OCI-LY1 (cell line): Measurements from ENCODE around the gene BNIP2.

ENCODE experiments used
- H2AFZ ChIP-seq: fragments of 200-600 bp; sonication (generic), shearing (Covaris generic); 2 replicates; pipeline ENCODE4 v1.6.0; 2014; ENCODE audit warnings: antibody characterized with exemption, mild to moderate bottlenecking, low read length
- H3F3A ChIP-seq: fragments of 200-600 bp; sonication (generic), shearing (Covaris generic); 2 replicates; pipeline ENCODE4 v1.6.0; 2014; ENCODE audit warnings: mild to moderate bottlenecking, antibody characterized with exemption, low read length, moderate library complexity; ENCODE audit not compliant: insufficient read depth
- H3K27ac ChIP-seq: fragments of 200-600 bp; sonication (generic); 2 replicates; pipeline ENCODE4 v1.5.1; 2014; ENCODE audit warnings: low read length, mixed run types, mild to moderate bottlenecking, low read depth; ENCODE audit not compliant: poor library complexity, severe bottlenecking
- H3K27me3 ChIP-seq: fragments of 200-600 bp; sonication (generic); 2 replicates; pipeline ENCODE4 v1.6.0; 2014; ENCODE audit warnings: antibody characterized with exemption, mild to moderate bottlenecking, low read length, moderate library complexity; ENCODE audit not compliant: insufficient read depth
- H3K36me3 ChIP-seq: fragments of 200-600 bp; sonication (generic); 2 replicates; pipeline ENCODE4 v1.6.1; 2014; ENCODE audit warnings: mild to moderate bottlenecking, antibody characterized with exemption, low read length, moderate library complexity, mixed read lengths; ENCODE audit not compliant: insufficient read depth
- H3K4me1 ChIP-seq: fragments of 200-600 bp; sonication (generic); 2 replicates; pipeline ENCODE4 v1.5.1; 2014; ENCODE audit warnings: mild to moderate bottlenecking, low read length, moderate library complexity; ENCODE audit not compliant: insufficient read depth, severe bottlenecking
- H3K4me2 ChIP-seq: fragments of 200-600 bp; sonication (generic), shearing (Covaris generic); 2 replicates; pipeline ENCODE4 v1.6.1; 2014; ENCODE audit warnings: low read length
- H3K4me3 ChIP-seq: fragments of 200-600 bp; sonication (generic); 2 replicates; pipeline ENCODE4 v1.5.1; 2014; ENCODE audit warnings: low read length, low read depth, mild to moderate bottlenecking, mixed read lengths; ENCODE audit not compliant: poor library complexity, severe bottlenecking
- H3K79me2 ChIP-seq: fragments of 200-600 bp; shearing (Covaris generic); 2 replicates; pipeline ENCODE4 v1.6.1; 2016; ENCODE audit warnings: mixed run types, low read length, mixed read lengths; ENCODE audit not compliant: insufficient read depth
- H3K9ac ChIP-seq: fragments of 200-600 bp; sonication (generic), shearing (Covaris generic); 2 replicates; pipeline ENCODE4 v1.6.1; 2014; ENCODE audit warnings: mild to moderate bottlenecking, low read length, mixed read lengths
- H3K9me2 ChIP-seq: fragments of 200-600 bp; sonication (generic), shearing (Covaris generic); 2 replicates; pipeline ENCODE4 v1.6.1; 2014; ENCODE audit warnings: low read depth, mild to moderate bottlenecking, low read length, mixed read lengths
- H3K9me3 ChIP-seq: fragments of 200-600 bp; shearing (Covaris generic); 2 replicates; pipeline ENCODE4 v1.6.1; 2014; ENCODE audit warnings: low read length, mixed read lengths
- H4K20me1 ChIP-seq: fragments of 200-600 bp; sonication (generic), shearing (Covaris generic); 2 replicates; pipeline ENCODE4 v1.6.0; 2016; ENCODE audit warnings: mild to moderate bottlenecking, low read length; ENCODE audit not compliant: insufficient read depth
- EZH2 ChIP-seq: fragments of 200-600 bp; sonication (generic), shearing (Covaris generic); IDR thresholded peaks from 2 replicates; pipeline ENCODE4 v1.8.0; 2017; ENCODE audit warnings: borderline replicate concordance, mixed run types, mild to moderate bottlenecking, antibody characterized with exemption, low read length, moderate library complexity, mixed read lengths
- TF ChIP-seq, protein P1 (sequence below): fragments of 200-600 bp; sonication (generic), shearing (Covaris generic); IDR thresholded peaks from 2 replicates; pipeline ENCODE4 v1.5.1; 2017; ENCODE audit warnings: mild to moderate bottlenecking, antibody characterized with exemption, low read length, moderate library complexity, mixed read lengths

The BNIP2 gene

DNA sequence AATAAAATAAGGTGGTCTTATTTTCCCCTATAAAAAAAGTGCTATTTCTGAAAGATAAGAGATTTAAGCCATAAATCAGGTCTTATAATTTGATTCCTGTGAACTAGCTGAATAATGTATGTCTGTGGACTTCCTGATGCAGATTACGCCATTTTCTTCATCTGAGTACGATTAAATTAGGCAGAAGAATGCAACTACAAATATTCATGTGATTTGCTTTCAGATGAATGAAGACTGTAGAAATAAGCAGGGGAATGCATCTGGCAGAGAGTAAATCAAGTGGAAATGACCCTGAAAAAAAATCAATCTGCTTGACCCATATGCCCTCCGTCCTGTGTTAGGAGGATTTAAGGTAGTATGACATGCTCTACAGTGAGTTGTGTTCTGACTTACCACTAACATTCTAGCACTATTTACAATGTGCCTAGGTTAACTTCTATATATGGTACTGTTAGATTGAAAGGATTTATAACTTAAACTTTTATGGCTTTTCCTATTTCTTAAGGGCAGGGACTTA lies 14.7 kb downstream of the BNIP2 start:
- no peaks in the 10 kb centered on the region for H3K9me2 ChIP-seq
- no peak overlapping the region for H2AFZ ChIP-seq
- no peak overlapping the region for H3K4me3 ChIP-seq
- H3K4me2 ChIP-seq: no peak overlapping the region
- no peaks in the 10 kb centered on the region for H3K9me3 ChIP-seq
- H3K27ac ChIP-seq: no peak overlapping the region
- H3F3A ChIP-seq: no peaks in the 10 kb centered on the region
- H3K27me3 ChIP-seq: no peaks in the 10 kb centered on the region
- TF ChIP-seq, protein P1, sequence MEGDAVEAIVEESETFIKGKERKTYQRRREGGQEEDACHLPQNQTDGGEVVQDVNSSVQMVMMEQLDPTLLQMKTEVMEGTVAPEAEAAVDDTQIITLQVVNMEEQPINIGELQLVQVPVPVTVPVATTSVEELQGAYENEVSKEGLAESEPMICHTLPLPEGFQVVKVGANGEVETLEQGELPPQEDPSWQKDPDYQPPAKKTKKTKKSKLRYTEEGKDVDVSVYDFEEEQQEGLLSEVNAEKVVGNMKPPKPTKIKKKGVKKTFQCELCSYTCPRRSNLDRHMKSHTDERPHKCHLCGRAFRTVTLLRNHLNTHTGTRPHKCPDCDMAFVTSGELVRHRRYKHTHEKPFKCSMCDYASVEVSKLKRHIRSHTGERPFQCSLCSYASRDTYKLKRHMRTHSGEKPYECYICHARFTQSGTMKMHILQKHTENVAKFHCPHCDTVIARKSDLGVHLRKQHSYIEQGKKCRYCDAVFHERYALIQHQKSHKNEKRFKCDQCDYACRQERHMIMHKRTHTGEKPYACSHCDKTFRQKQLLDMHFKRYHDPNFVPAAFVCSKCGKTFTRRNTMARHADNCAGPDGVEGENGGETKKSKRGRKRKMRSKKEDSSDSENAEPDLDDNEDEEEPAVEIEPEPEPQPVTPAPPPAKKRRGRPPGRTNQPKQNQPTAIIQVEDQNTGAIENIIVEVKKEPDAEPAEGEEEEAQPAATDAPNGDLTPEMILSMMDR: no peak
- no peak for TF ChIP-seq EZH2
- no peaks in the 10 kb centered on the region for H3K79me2 ChIP-seq
- no peaks in the 10 kb centered on the region for H4K20me1 ChIP-seq
- no peaks in the 10 kb centered on the region for H3K4me1 ChIP-seq
- no peak overlapping the region for H3K9ac ChIP-seq
- peaks cover 96% of the 10 kb centered on the region for H3K36me3 ChIP-seq

DNA sequence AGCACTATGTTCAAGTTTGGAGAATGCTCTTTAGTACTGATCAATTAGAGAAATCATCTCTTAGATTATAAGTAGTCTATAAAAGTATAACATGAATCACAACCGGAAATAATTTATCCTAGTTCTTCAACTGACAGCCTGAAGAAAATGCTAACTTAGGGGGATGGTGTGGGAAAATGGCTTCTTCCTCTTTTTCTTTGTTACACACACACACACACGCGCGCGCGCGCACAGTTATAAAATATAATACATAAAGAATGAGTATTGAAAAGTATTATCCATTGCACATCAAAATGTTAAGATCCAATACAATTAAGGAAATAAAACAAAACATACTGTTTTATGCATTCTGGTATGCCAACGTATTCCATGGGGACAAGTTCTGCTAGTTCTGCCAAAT lies 20.6 kb downstream of the BNIP2 start:
- Histone ChIP-seq H3F3A (no peaks in the 10 kb centered on the region), H3K27ac (no peak overlapping the region), H4K20me1 (no peaks in the 10 kb centered on the region), H3K4me2 (no peak overlapping the region), H3K4me1 (no peaks in the 10 kb centered on the region), H3K27me3 (no peaks in the 10 kb centered on the region), H3K79me2 (no peaks in the 10 kb centered on the region), H3K4me3 (no peak overlapping the region), H3K9me2 (no peaks in the 10 kb centered on the region), H3K9ac (no peak overlapping the region), H3K36me3 (peaks cover 79% of the 10 kb centered on the region), H3K9me3 (no peaks in the 10 kb centered on the region), H2AFZ (no peak overlapping the region)
- TF ChIP-seq, protein P1: no peak
- no peak for TF ChIP-seq EZH2

DNA sequence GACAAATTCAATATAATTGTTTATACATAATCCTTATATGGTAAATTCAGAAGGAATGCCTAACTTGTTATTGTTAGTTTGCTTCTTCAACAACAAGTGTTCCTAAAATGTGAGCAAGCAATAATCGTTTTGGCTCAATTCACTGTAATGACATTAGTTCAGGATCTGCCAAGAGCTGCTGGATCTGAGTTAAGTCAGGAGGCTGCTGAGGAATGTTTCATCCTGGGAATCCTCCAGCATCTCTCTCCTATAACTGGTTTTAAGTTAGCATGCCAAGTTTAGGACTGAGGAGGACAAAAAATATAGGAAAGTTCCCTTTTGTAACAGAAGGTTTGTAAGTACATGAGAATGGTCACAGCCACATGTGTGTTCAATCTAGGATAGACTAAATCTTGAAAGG lies 26.9 kb downstream of the BNIP2 start:
- H3K4me1 ChIP-seq: no peaks in the 10 kb centered on the region
- no peak overlapping the region for H3K4me2 ChIP-seq
- H4K20me1 ChIP-seq: no peaks in the 10 kb centered on the region
- no peaks in the 10 kb centered on the region for H3K9me3 ChIP-seq
- H2AFZ ChIP-seq: no peak overlapping the region
- no peaks in the 10 kb centered on the region for H3K9me2 ChIP-seq
- no peaks in the 10 kb centered on the region; the same call in 1 of the 2 replicates for H3F3A ChIP-seq
- TF ChIP-seq, protein P1: no peak
- H3K36me3 ChIP-seq: peaks cover 54% of the 10 kb centered on the region
- H3K4me3 ChIP-seq: no peak overlapping the region
- no peak overlapping the region for H3K9ac ChIP-seq
- no peak overlapping the region for H3K27ac ChIP-seq
- H3K27me3 ChIP-seq: no peaks in the 10 kb centered on the region
- H3K79me2 ChIP-seq: no peaks in the 10 kb centered on the region
